ENCODE data around the gene CACNA2D3. TPM values are rescaled to one million over a fixed set of nuclear protein-coding genes. Genes with fewer than 3 reads are reported as not detected.

CACNA2D3 gene
- total and polyA plus RNA-seq, 4 donors: 0.38 to 2.5 (median 1.1) TPM

DNA sequence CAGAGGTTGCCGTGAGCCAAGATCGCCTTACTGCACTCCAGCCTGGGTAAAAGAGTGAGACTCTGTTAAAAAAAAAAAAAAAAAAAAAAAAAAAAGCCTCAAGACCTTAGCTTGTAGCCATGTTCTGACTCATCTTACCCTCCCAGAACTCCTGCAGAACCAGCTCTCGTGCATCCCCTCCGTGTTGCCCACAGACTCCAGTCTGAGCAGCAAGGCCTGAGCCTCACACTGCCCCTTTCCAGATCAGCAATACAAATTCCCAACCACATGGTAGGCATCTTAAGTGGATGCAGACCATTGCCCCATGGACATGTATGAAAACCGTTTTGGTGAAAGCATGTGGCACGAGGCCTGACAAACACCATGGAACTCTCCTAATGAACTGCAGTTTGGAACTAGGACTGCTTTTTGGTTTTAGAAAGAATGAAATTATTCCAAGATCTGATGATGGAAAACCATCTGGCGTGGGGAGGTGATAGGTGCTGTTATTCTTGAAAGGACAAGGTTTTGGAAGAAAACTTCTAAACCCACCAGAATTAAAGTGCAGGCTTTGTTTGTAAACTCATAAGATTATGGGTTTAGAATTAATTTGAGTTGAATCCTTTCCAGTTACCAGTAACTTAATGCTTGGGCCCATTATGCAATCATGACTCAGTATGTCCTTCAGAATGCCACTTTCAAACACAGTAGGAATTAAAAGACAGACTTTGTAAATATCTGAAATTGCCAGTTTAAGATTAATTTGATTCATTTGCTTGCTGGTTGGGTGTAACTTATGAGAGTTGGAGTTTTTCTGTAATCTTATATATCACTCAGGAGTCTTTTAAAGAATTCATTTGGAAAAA, 969.3 kb downstream of the CACNA2D3 start:
- no peak for ATAC-seq (ENCODE audit: insufficient read depth, low FRiP score)
- TF ChIP-seq, protein P1, sequence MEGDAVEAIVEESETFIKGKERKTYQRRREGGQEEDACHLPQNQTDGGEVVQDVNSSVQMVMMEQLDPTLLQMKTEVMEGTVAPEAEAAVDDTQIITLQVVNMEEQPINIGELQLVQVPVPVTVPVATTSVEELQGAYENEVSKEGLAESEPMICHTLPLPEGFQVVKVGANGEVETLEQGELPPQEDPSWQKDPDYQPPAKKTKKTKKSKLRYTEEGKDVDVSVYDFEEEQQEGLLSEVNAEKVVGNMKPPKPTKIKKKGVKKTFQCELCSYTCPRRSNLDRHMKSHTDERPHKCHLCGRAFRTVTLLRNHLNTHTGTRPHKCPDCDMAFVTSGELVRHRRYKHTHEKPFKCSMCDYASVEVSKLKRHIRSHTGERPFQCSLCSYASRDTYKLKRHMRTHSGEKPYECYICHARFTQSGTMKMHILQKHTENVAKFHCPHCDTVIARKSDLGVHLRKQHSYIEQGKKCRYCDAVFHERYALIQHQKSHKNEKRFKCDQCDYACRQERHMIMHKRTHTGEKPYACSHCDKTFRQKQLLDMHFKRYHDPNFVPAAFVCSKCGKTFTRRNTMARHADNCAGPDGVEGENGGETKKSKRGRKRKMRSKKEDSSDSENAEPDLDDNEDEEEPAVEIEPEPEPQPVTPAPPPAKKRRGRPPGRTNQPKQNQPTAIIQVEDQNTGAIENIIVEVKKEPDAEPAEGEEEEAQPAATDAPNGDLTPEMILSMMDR (IDR thresholded peaks at IDR 0.05; ENCODE audit: control extremely low read depth, extremely low read depth): no peak
- no peak overlapping the region for H3K9ac ChIP-seq (ENCODE audit: insufficient read depth in 1 of 2, low read length in 2 of 2)
- DNase-seq: peak in 2 of 3 donors; percentile 14 to 25
- H3K4me3 ChIP-seq: no peak overlapping the region
- H3K36me3 ChIP-seq (ENCODE audit: control insufficient read depth in 4 of 4, insufficient read depth in 4 of 4, low read length in 4 of 4): no peaks in the 10 kb centered on the region
- 87% methylated on average over 7 of the region's 7 CpGs for WGBS, 2 donors
- H3K27ac ChIP-seq (ENCODE audit: low read depth in 1 of 2, low read length in 1 of 2): no peak overlapping the region
- peaks cover 0 to 11% (median 0%) of the 10 kb centered on the region in 5 donors for H3K4me1 ChIP-seq (ENCODE audit: control insufficient read depth in 5 of 5, insufficient read depth in 5 of 5, low read length in 5 of 5)
- no peaks in the 10 kb centered on the region for H3K27me3 ChIP-seq (ENCODE audit: control insufficient read depth in 3 of 3, insufficient read depth in 3 of 3, low read length in 2 of 3)
- H3K9me3 ChIP-seq (ENCODE audit: control insufficient read depth in 4 of 4, insufficient read depth in 3 of 4, low read length in 3 of 4): peaks cover 0 to 3% (median 0%) of the 10 kb centered on the region in 4 donors

- Histone ChIP-seq H3K9me3 (ENCODE audit: control insufficient read depth in 4 of 4, insufficient read depth in 3 of 4, low read length in 3 of 4) (peaks cover 0 to 3% (median 0%) of the 10 kb centered on the region in 4 donors), H3K27me3 (ENCODE audit: control insufficient read depth in 3 of 3, insufficient read depth in 3 of 3, low read length in 2 of 3) (no peaks in the 10 kb centered on the region), H3K36me3 (ENCODE audit: control insufficient read depth in 4 of 4, insufficient read depth in 4 of 4, low read length in 4 of 4) (no peaks in the 10 kb centered on the region), H3K4me3 (no peak overlapping the region), H3K4me1 (ENCODE audit: control insufficient read depth in 5 of 5, insufficient read depth in 5 of 5, low read length in 5 of 5) (peaks cover 0 to 5% (median 0%) of the 10 kb centered on the region in 5 donors), H3K9ac (ENCODE audit: insufficient read depth in 1 of 2, low read length in 2 of 2) (no peak overlapping the region), H3K27ac (ENCODE audit: low read depth in 1 of 2, low read length in 1 of 2) (no peak overlapping the region)
- ATAC-seq (ENCODE audit: insufficient read depth, low FRiP score) (no peak), DNase-seq (peak; percentile 25 to 77 (median 68))
- TF ChIP-seq, protein P1 (IDR thresholded peaks at IDR 0.05; ENCODE audit: control extremely low read depth, extremely low read depth): no peak
Observed at GRCh38 chr3:55094676-55095075, 972.3 kb downstream of the CACNA2D3 start.

DNA sequence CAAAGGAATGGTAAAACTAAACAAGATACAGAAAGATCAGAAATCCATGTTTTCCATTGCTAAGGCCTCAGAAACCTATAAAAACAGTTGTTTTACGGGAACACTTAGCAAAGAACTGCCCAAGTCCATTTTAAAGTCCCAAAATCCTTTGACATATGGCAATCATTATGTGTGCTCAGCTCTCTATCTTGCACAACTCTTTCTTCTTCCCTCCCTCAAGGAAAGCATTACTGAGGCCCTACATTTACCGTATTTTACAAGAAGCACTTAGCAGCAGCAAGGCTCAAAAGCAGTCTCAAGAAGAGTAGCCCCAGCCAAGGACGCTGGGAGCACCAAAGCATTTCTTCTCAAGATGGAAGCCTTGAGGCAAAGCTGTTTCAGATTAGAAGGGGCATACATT, 975.1 kb downstream of the CACNA2D3 start:
- Histone ChIP-seq H3K4me1 (ENCODE audit: control insufficient read depth in 5 of 5, insufficient read depth in 5 of 5, low read length in 5 of 5) (peaks cover 0 to 5% (median 0%) of the 10 kb centered on the region in 5 donors), H3K9ac (ENCODE audit: insufficient read depth in 1 of 2, low read length in 2 of 2) (no peak overlapping the region), H3K36me3 (ENCODE audit: control insufficient read depth in 4 of 4, insufficient read depth in 4 of 4, low read length in 4 of 4) (no peaks in the 10 kb centered on the region), H3K9me3 (ENCODE audit: control insufficient read depth in 4 of 4, insufficient read depth in 3 of 4, low read length in 3 of 4) (peaks cover 0 to 3% (median 0%) of the 10 kb centered on the region in 4 donors), H3K4me3 (no peak overlapping the region), H3K27ac (ENCODE audit: low read depth in 1 of 2, low read length in 1 of 2) (no peak overlapping the region), H3K27me3 (ENCODE audit: control insufficient read depth in 3 of 3, insufficient read depth in 3 of 3, low read length in 2 of 3) (no peaks in the 10 kb centered on the region)
- no peak for ATAC-seq (ENCODE audit: insufficient read depth, low FRiP score)
- no peak for DNase-seq
- TF ChIP-seq, protein P1 (IDR thresholded peaks at IDR 0.05; ENCODE audit: control extremely low read depth, extremely low read depth): no peak
- WGBS, 2 donors: 77% methylated on average over 3 of the region's 3 CpGs
